ENCODE data around the gene RPGRIP1L. TPM values are rescaled to one million over a fixed set of nuclear protein-coding genes. Genes with fewer than 3 reads are reported as not detected.

RPGRIP1L gene
- total and polyA plus RNA-seq, 2 of the 13 experiments (the other 11 are each of a cell fraction or from before 2014, with no cell fraction given) = 5.0 to 13.5 TPM

DNA sequence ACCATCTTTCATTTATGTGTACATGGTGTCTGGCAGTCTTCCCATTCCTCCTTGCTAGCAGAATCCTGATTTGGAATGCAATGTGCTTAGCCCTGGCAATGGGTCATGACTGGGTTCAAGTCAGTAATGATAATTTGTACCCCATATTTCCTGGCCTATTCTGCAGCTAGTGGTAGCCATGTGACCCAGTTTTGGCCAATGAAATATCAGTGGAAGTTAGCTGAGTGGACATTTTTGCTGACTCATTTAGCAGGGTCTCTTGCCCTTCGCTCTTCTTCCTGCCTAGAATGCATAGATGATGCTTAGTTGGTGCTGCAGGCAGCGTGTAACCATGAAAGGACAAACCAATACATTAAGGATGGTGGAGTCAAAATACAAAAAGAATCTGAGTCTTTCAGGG lies 121.9 kb downstream of the RPGRIP1L start:
- 0 out of 2 replicates have a peak, but pooled peaks cover 7% of the 10 kb centered on the region for H3K4me1 ChIP-seq (ENCODE audit: insufficient read depth, low read length)
- BruUV-seq (replicated peaks) = no TSS peak
- H3K36me3 ChIP-seq (replicated peaks in 1 of 2; ENCODE audit: control insufficient read depth in 1 of 2, insufficient read depth in 2 of 2, low read length in 2 of 2) = no peaks in the 10 kb centered on the region
- H3K4me3 ChIP-seq (replicated peaks in 1 of 3; ENCODE audit: insufficient read depth in 1 of 3, low read depth in 2 of 3, low read length in 3 of 3) = no peak overlapping the region
- TF ChIP-seq NFE2L2 (IDR thresholded peaks at IDR 0.05; ENCODE audit: low read length) (peak; percentile 82), ZNF572 (CRISPR knock-in tag; IDR thresholded peaks at IDR 0.05) (no peak), TGIF2 (CRISPR knock-in tag; IDR thresholded peaks at IDR 0.05) (no peak), NFYB (CRISPR knock-in tag; IDR thresholded peaks at IDR 0.05) (peak; percentile 62), MAFF (IDR thresholded peaks at IDR 0.05; ENCODE audit: low read depth, low read length) (peak; percentile 81), ZNF24 (IDR thresholded peaks at IDR 0.05) (no peak), MAFK (conservative IDR thresholded peaks at IDR 0.05 in 1 of 2, IDR thresholded peaks at IDR 0.05 in 1 of 2; ENCODE audit: low read length in 2 of 2) (peak; percentile 82 to 86), NFYC (CRISPR knock-in tag; IDR thresholded peaks at IDR 0.05) (0 out of 2 replicates have a peak, but pooled peaks have one; percentile 18), MTF1 (CRISPR knock-in tag; IDR thresholded peaks at IDR 0.05) (no peak)
- TF ChIP-seq, protein P1, sequence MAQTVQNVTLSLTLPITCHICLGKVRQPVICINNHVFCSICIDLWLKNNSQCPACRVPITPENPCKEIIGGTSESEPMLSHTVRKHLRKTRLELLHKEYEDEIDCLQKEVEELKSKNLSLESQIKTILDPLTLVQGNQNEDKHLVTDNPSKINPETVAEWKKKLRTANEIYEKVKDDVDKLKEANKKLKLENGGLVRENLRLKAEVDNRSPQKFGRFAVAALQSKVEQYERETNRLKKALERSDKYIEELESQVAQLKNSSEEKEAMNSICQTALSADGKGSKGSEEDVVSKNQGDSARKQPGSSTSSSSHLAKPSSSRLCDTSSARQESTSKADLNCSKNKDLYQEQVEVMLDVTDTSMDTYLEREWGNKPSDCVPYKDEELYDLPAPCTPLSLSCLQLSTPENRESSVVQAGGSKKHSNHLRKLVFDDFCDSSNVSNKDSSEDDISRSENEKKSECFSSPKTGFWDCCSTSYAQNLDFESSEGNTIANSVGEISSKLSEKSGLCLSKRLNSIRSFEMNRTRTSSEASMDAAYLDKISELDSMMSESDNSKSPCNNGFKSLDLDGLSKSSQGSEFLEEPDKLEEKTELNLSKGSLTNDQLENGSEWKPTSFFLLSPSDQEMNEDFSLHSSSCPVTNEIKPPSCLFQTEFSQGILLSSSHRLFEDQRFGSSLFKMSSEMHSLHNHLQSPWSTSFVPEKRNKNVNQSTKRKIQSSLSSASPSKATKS (CRISPR knock-in tag; IDR thresholded peaks at IDR 0.05) = no peak
- POLR2A ChIA-PET = no interaction called here
- in situ Hi-C loops (cut with HindIII; ENCODE audit: extremely low pct_ligation_motif_present, low pct_unique_long_range_greater_than_20kb) = no loop called here
- no peaks in the 10 kb centered on the region; a peak in 1 of 5 replicates for H3K27me3 ChIP-seq (ENCODE audit: control insufficient read depth in 1 of 2, insufficient read depth in 2 of 2, low read length in 2 of 2)
- H3K27ac ChIP-seq (ENCODE audit: extremely low read length, insufficient read depth, low read length) = no peak overlapping the region
- no peaks in the 10 kb centered on the region for H3K9me3 ChIP-seq (ENCODE audit: low read length)
- DNase-seq (ENCODE audit: low spot score) (no peak), ATAC-seq (no peak), FAIRE-seq (no peak)
- H2AFZ ChIP-seq (ENCODE audit: low read length) = no peak overlapping the region
- CTCF ChIA-PET (ENCODE audit: low intra/inter-chr PET ratio, low total read pairs) = no interaction called here
- no peaks in the 10 kb centered on the region for H3K79me2 ChIP-seq (ENCODE audit: insufficient read depth, low read length)
- H4K20me1 ChIP-seq (ENCODE audit: insufficient read depth, low read length) = no peaks in the 10 kb centered on the region
- H3K4me2 ChIP-seq (ENCODE audit: low read depth, low read length) = no peak overlapping the region
- intact Hi-C loops (cut with micrococcal nuclease; ENCODE audit: unreplicated experiment) = no loop called here
- no peak overlapping the region for H3K9ac ChIP-seq (ENCODE audit: insufficient read depth, low read depth, low read length)
- WGBS (ENCODE audit: low lambda C conversion rate) = 57% methylated on average over 2 of the region's 2 CpGs
